A549 (cell line): Measurements from ENCODE around the gene RNF220. TPM values are rescaled to one million over a fixed set of nuclear protein-coding genes. Genes with fewer than 3 reads are reported as not detected.
"Not testable (repeated sequence)": the region's sequence is repeated elsewhere in the genome, so short reads cannot be mapped to it uniquely, and the experiment has no call there.

ENCODE experiments used
- ATAC-seq, 2 experiments: fragments of 200-7000 bp in 1 of 2; fragments of >200 bp in 1 of 2; cut with Nextera tagmentation in 1 of 2; cut with Tn5 transposase in 1 of 2; 3 replicates each; pipeline versions ENCODE4 v1.8.0 to v1.9.1; 2018 to 2020; ENCODE audit warnings: mild to moderate bottlenecking in 1 of 2, moderate library complexity in 1 of 2
- CTCF ChIA-PET: fragments of 300-600 bp; sonication (Branson Sonifier 250); formaldehyde crosslinking; extraction: SDS; loops from one replicate; lab custom pipeline; 2021; ENCODE audit warnings: antibody characterized with exemption, inconsistent platforms; lab: Yijun Ruan, JAX
- POLR2A ChIA-PET: fragments of 350-600 bp; formaldehyde crosslinking; extraction: SDS; loops from one replicate; lab custom pipeline; 2021; ENCODE audit warnings: antibody characterized with exemption, inconsistent platforms; lab: Yijun Ruan, JAX
- DNase-seq, 2 experiments: peaks; one replicate each; pipeline versions ENCODE4 v3.0.0 to v3.0.0-alpha.2; 2011 to 2016; ENCODE audit warnings: low read depth in 1 of 2, low spot score in 1 of 2
- FAIRE-seq: peaks from 2 replicates; lab custom pipeline; 2011; peaks lifted over from hg19 to GRCh38; lab: Jason Lieb, UNC
- H3K27ac ChIP-seq, 2 experiments: fragments of >200 bp; sonication (Bioruptor Twin); formaldehyde crosslinking; 3 replicates each; pipeline ENCODE4 v1.5.1; 2016 to 2017
- H3K4me1 ChIP-seq: fragments of >200 bp; sonication (Bioruptor Twin); formaldehyde crosslinking; 3 replicates; pipeline ENCODE4 v1.6.1; 2016
- H3K4me2 ChIP-seq: fragments of >200 bp; sonication (Bioruptor Twin); formaldehyde crosslinking; 3 replicates; pipeline ENCODE4 v1.6.1; 2016
- H3K4me3 ChIP-seq: fragments of >200 bp; sonication (Bioruptor Twin); formaldehyde crosslinking; 3 replicates; pipeline ENCODE4 v1.5.1; 2016
- H3K9me3 ChIP-seq: fragments of >200 bp; sonication (Bioruptor Twin); formaldehyde crosslinking; 3 replicates; pipeline ENCODE4 v1.6.1; 2016
- CBX2 ChIP-seq: fragments of 200-600 bp; sonication (generic); IDR thresholded peaks from 2 replicates; pipeline ENCODE4 v1.6.1; 2016; ENCODE audit warnings: low read depth, mild to moderate bottlenecking, borderline replicate concordance
- CEBPB ChIP-seq, 2 experiments: fragments of >200 bp in 1 of 2; sonication (Bioruptor Twin) in 1 of 2; formaldehyde crosslinking in 1 of 2; IDR thresholded peaks; 2 replicates each; pipeline ENCODE4 v1.6.1; 2012 to 2016
- CHD2 ChIP-seq: fragments of 150-350 bp; IDR thresholded peaks from 2 replicates; pipeline ENCODE4 v1.6.1; 2014; ENCODE audit warnings: low read length; ENCODE audit not compliant: partially characterized antibody
- EHF ChIP-seq: fragments of 250-450 bp; sonication (Bioruptor Pico); IDR thresholded peaks from 2 replicates; pipeline ENCODE4 v1.5.0; 2020; ENCODE audit warnings: mild to moderate bottlenecking
- ELK1 ChIP-seq: fragments of 150-350 bp; IDR thresholded peaks from 2 replicates; pipeline ENCODE4 v1.6.1; 2014; ENCODE audit warnings: low read depth, mild to moderate bottlenecking, low read length
- FOXS1 ChIP-seq: fragments of 250-450 bp; sonication (Bioruptor Pico); IDR thresholded peaks from 2 replicates; pipeline ENCODE4 v1.5.0; 2020; ENCODE audit warnings: mild to moderate bottlenecking, moderate library complexity
- JUN ChIP-seq, 2 experiments: fragments of >200 bp; sonication (Bioruptor Twin); formaldehyde crosslinking; IDR thresholded peaks; 2 replicates in 1 of 2; 3 replicates in 1 of 2; pipeline ENCODE4 v1.6.1; 2016 to 2017
- JUNB ChIP-seq: fragments of >200 bp; sonication (Bioruptor Twin); formaldehyde crosslinking; IDR thresholded peaks from 2 replicates; pipeline ENCODE4 v1.6.1; 2016
- MYC ChIP-seq: IDR thresholded peaks from 2 replicates; pipeline ENCODE4 v1.6.1; 2012; ENCODE audit warnings: mild to moderate bottlenecking, inconsistent platforms, low read length, improper control_type of control experiment, borderline replicate concordance
- NPAS2 ChIP-seq: fragments of 250-450 bp; sonication (Bioruptor Pico); IDR thresholded peaks from 2 replicates; pipeline ENCODE4 v1.8.0; 2022; ENCODE audit warnings: mild to moderate bottlenecking, moderate library complexity, borderline replicate concordance
- NR3C1 ChIP-seq: fragments of >200 bp; sonication (Bioruptor Twin); formaldehyde crosslinking; IDR thresholded peaks from 3 replicates; pipeline ENCODE4 v1.6.1; 2017
- POLR2AphosphoS2 ChIP-seq: conservative IDR thresholded peaks from 2 replicates; pipeline ENCODE4 v1.6.1; 2012; ENCODE audit warnings: low read length, improper control_type of control experiment, inconsistent platforms
- RAD21 ChIP-seq, 2 experiments: fragments of >200 bp in 1 of 2; sonication (Bioruptor Twin) in 1 of 2; formaldehyde crosslinking in 1 of 2; IDR thresholded peaks in 1 of 2; conservative IDR thresholded peaks in 1 of 2; 2 replicates in 1 of 2; 3 replicates in 1 of 2; pipeline ENCODE4 v1.6.1; 2012 to 2018; ENCODE audit warnings: inconsistent platforms in 1 of 2
- RARB ChIP-seq: fragments of 250-450 bp; sonication (Bioruptor Pico); IDR thresholded peaks from 2 replicates; pipeline ENCODE4 v1.8.0; 2021; ENCODE audit warnings: mild to moderate bottlenecking, moderate library complexity
- REST ChIP-seq: fragments of 200-600 bp; sonication (generic); IDR thresholded peaks from 2 replicates; pipeline ENCODE4 v1.6.1; 2016; ENCODE audit warnings: antibody characterized with exemption, mild to moderate bottlenecking, moderate library complexity
- RFX5 ChIP-seq: fragments of 450-650 bp; IDR thresholded peaks from 2 replicates; pipeline ENCODE4 v1.7.1; 2014; ENCODE audit warnings: antibody characterized with exemption, mild to moderate bottlenecking, moderate library complexity
- RNF2 ChIP-seq: fragments of 200-600 bp; sonication (generic); IDR thresholded peaks from 2 replicates; pipeline ENCODE4 v1.6.1; 2016; ENCODE audit warnings: low read depth, mild to moderate bottlenecking, antibody characterized with exemption, moderate library complexity, borderline replicate concordance
- SMC3 ChIP-seq: fragments of >200 bp; sonication (Bioruptor Twin); formaldehyde crosslinking; IDR thresholded peaks from 3 replicates; pipeline ENCODE4 v1.6.1; 2018; ENCODE audit warnings: inconsistent platforms
- SREBF2 ChIP-seq: fragments of 450-650 bp; IDR thresholded peaks from 2 replicates; pipeline ENCODE4 v1.6.1; 2014; ENCODE audit warnings: mild to moderate bottlenecking, moderate library complexity
- ZC3H11A ChIP-seq: fragments of 450-650 bp; IDR thresholded peaks from 2 replicates; pipeline ENCODE4 v1.6.1; 2014; ENCODE audit warnings: antibody characterized with exemption, mild to moderate bottlenecking
- ZSCAN20 ChIP-seq: fragments of 250-450 bp; sonication (Bioruptor Pico); IDR thresholded peaks from 2 replicates; pipeline ENCODE4 v1.8.0; 2022; ENCODE audit warnings: mild to moderate bottlenecking, moderate library complexity
- WGBS: methylation state at CpG from one replicate; pipeline ENCODE4 v1.1.6; 2017; ENCODE audit errors: missing lambda C conversion rate; 5-methylcytosine and 5-hydroxymethylcytosine counted together
- polyA plus RNA-seq, 4 experiments: library from polyadenylated mRNA; depleted of rRNA in 3 of 4; stranded (reverse); fragments of >200 nt; fragmentation: RNase III in 1 of 4; extraction: RNeasy Plus Mini Kit Qiagen cat#74134 plus additional on column Dnase treatment in 1 of 4; gene quantifications; 2 replicates in 3 of 4; 3 replicates in 1 of 4; pipeline ENCODE4 v1.2.3, GENCODE V29; 2011 to 2017

RNF220 gene
- polyA plus RNA-seq, 2 of the 4 experiments (the other 2 are of a cell fraction): 53.4 to 54.5 TPM

DNA sequence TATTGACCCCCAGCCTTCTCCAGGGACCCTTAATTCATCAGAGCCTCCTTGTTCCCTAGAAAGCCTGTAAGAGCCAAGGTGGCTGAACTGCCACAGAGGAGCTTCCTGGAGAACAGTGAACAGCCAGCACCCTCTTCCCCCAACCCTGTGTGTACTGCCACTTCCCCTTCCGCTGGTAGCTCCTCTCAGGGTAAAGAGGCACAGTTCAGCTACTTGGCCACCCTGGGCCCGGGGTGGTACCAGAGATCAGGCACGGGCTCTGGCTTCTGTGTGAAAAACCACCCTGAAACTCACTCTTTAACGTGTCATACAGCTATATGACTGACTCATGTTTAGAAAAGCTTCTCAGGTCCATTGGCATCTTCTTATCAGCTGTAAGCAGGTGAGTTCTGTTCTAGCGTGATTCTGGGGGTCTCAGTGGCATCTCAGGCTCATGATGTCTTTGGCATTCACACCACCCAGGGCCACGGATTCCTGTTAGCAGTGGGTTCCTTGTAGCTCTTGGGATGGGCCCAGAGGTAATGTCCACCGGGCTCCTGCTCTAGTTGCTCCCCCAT, 291.8 kb downstream of the RNF220 start:
- TF ChIP-seq EHF (CRISPR knock-in tag): no peak
- TF ChIP-seq CHD2: no peak
- TF ChIP-seq ZC3H11A: no peak
- TF ChIP-seq, all 56 proteins: peak for 0
- DNase-seq (no peak), ATAC-seq (no peak), FAIRE-seq (no peak)
- Histone ChIP-seq H3K4me1 (peaks cover 13% of the 10 kb centered on the region), H3K4me2 (no peak overlapping the region), H3K4me3 (no peak overlapping the region), H3K27ac (no peak overlapping the region), H3K9me3 (no peaks in the 10 kb centered on the region)
- 49% methylated on average over 6 of the region's 7 CpGs for WGBS
- ChIA-PET POLR2A (interaction anchor here (1.9 kb wide), 1 partner anchor 25 kb away, joined by 8 read pairs; no protein-coding TSS in a partner anchor), CTCF (interaction anchor here (0.6 to 1.6 kb wide), 5 partner anchors 11 to 463 kb away, joined by 3 to 6 read pairs (median 3); no protein-coding TSS in a partner anchor)

- DNase-seq (no peak), FAIRE-seq (no peak), ATAC-seq (no peak)
- Histone ChIP-seq H3K9me3 (no peaks in the 10 kb centered on the region), H3K4me2 (no peak overlapping the region), H3K4me1 (peaks cover 13% of the 10 kb centered on the region), H3K27ac (no peak overlapping the region), H3K4me3 (no peak overlapping the region)
- 83% methylated on average over 3 of the region's 3 CpGs for WGBS
- ChIA-PET POLR2A (interaction anchor here (1.9 kb wide), 1 partner anchor 23 kb away, joined by 8 read pairs; no protein-coding TSS in a partner anchor), CTCF (interaction anchor here (1.1 to 2.0 kb wide), 4 partner anchors 10 to 26 kb away, joined by 3 to 7 read pairs (median 5); no protein-coding TSS in a partner anchor)
- no peak for TF ChIP-seq FOXS1 (CRISPR knock-in tag)
- no peak for TF ChIP-seq RAD21 (conservative IDR thresholded peaks at IDR 0.05 in 1 of 2, IDR thresholded peaks at IDR 0.05 in 1 of 2)
- no peak for TF ChIP-seq NR3C1
- no peak for TF ChIP-seq RARB (CRISPR knock-in tag)
- no peak for TF ChIP-seq SMC3
- TF ChIP-seq CHD2: no peak
- TF ChIP-seq MYC: no peak
- no peak for TF ChIP-seq RFX5
- no peak for TF ChIP-seq JUN (IDR thresholded peaks at IDR 0.05)
- TF ChIP-seq ELK1: no peak
- no peak for TF ChIP-seq SREBF2
- no peak for TF ChIP-seq ZSCAN20
- no peak for TF ChIP-seq REST
- no peak for TF ChIP-seq CEBPB (IDR thresholded peaks at IDR 0.05)
- TF ChIP-seq RNF2: no peak
- no peak for TF ChIP-seq JUNB
- no peak for TF ChIP-seq POLR2AphosphoS2
- TF ChIP-seq CBX2: no peak
- TF ChIP-seq NPAS2 (CRISPR knock-in tag): no peak
Measured at GRCh38 chr1:44698138-44698537, 293.1 kb downstream of the RNF220 start.

DNA sequence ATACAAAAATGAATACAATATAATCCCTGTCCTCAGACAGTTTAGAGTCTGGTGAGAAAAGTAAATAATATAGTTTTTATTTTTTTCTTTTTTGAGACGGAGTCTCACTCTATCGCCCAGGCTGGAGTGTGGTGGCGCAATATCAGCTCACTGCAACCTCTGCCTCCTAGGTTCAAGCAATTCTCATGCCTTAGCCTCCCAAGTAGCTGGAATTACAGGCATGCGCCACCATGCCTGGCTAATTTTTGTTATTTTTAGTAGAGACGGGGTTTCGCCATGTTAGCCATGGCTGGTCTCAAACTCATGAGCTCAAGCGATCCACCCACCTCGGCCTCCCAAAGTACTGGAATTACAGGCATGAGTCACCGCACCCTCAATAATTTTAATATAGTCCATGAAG, 294.3 kb downstream of the RNF220 start:
- H3K9me3 ChIP-seq, H3K4me3 ChIP-seq, DNase-seq, FAIRE-seq, H3K4me2 ChIP-seq, POLR2A ChIA-PET, ATAC-seq, H3K27ac ChIP-seq: not testable (repeated sequence)
- H3K4me1 ChIP-seq: peaks cover 13% of the 10 kb centered on the region
- CTCF ChIA-PET: interaction anchor here (2.0 kb wide), 1 partner anchor 12 kb away, joined by 7 read pairs; no protein-coding TSS in a partner anchor
- WGBS: 85% methylated on average over 9 of the region's 9 CpGs
